Keratinocyte (primary cell): ENCODE data around the gene CARMIL1. TPM values are rescaled to one million over a fixed set of nuclear protein-coding genes. Genes with fewer than 3 reads are reported as not detected.
A peak's percentile ranks its signal among the peaks of the same experiment; 100 is the strongest.

Experiments used
- DNase-seq: peaks from one replicate; pipeline ENCODE4 v3.0.0-alpha.2; 2011; ENCODE audit warnings: low read depth, missing footprints, low spot score
- FAIRE-seq: peaks from 2 replicates; lab custom pipeline; 2011; peaks lifted over from hg19 to GRCh38; lab: Jason Lieb, UNC
- H2AFZ ChIP-seq: 2 replicates; pipeline ENCODE4 v1.6.0; 2012; ENCODE audit warnings: low read length, control low read depth, inconsistent platforms; ENCODE audit not compliant: control insufficient read depth
- H3K27ac ChIP-seq: 2 replicates; pipeline ENCODE4 v1.5.1; 2011; ENCODE audit warnings: low read length; ENCODE audit not compliant: control insufficient read depth, insufficient read depth
- H3K27me3 ChIP-seq: 3 replicates; pipeline ENCODE4 v1.6.0; 2011; ENCODE audit warnings: low read length; ENCODE audit not compliant: control insufficient read depth, insufficient read depth; ENCODE audit errors: extremely low read depth
- H3K36me3 ChIP-seq, 2 experiments: 2 replicates in 1 of 2; 3 replicates in 1 of 2; pipeline ENCODE4 v1.5.1; 2011; ENCODE audit warnings: low read length in 2 of 2, mild to moderate bottlenecking in 1 of 2; ENCODE audit not compliant: control insufficient read depth in 2 of 2, insufficient read depth in 2 of 2; ENCODE audit errors: extremely low read depth in 1 of 2
- H3K4me1 ChIP-seq: 3 replicates; pipeline ENCODE4 v1.5.1; 2011; ENCODE audit warnings: low read length; ENCODE audit not compliant: control insufficient read depth, insufficient read depth; ENCODE audit errors: extremely low read depth
- H3K4me2 ChIP-seq: 3 replicates; pipeline ENCODE4 v1.6.0; 2011; ENCODE audit warnings: low read depth, low read length; ENCODE audit not compliant: control insufficient read depth, insufficient read depth; ENCODE audit errors: extremely low read depth
- H3K4me3 ChIP-seq, 3 experiments: fragments of 200-600 bp in 1 of 3; sonication (generic) in 1 of 3; 2 replicates in 2 of 3; 3 replicates in 1 of 3; pipeline ENCODE4 v1.5.1; 2011 to 2016; ENCODE audit warnings: low read length in 3 of 3, mild to moderate bottlenecking in 3 of 3, control low read depth in 2 of 3, inconsistent platforms in 1 of 3, low read depth in 1 of 3, mixed read lengths in 1 of 3, mixed run types in 1 of 3, moderate library complexity in 1 of 3; ENCODE audit not compliant: control insufficient read depth in 2 of 3, insufficient read depth in 2 of 3; ENCODE audit errors: extremely low read depth in 1 of 3
- H3K79me2 ChIP-seq: 2 replicates; pipeline ENCODE4 v1.6.0; 2012; ENCODE audit warnings: low read length; ENCODE audit not compliant: control insufficient read depth, insufficient read depth
- H3K9ac ChIP-seq: 3 replicates; pipeline ENCODE4 v1.6.0; 2011; ENCODE audit warnings: low read length; ENCODE audit not compliant: control insufficient read depth, insufficient read depth; ENCODE audit errors: extremely low read depth
- H3K9me1 ChIP-seq: 3 replicates; pipeline ENCODE4 v1.6.0; 2011; ENCODE audit warnings: low read length; ENCODE audit not compliant: control insufficient read depth, insufficient read depth; ENCODE audit errors: extremely low read depth
- H3K9me3 ChIP-seq: 2 replicates; pipeline ENCODE4 v1.5.1; 2012; ENCODE audit warnings: low read depth, low read length; ENCODE audit not compliant: control insufficient read depth
- H4K20me1 ChIP-seq: 3 replicates; pipeline ENCODE4 v1.6.0; 2011; ENCODE audit warnings: low read length; ENCODE audit not compliant: control insufficient read depth, insufficient read depth; ENCODE audit errors: extremely low read depth
- CTCF ChIP-seq, 3 experiments: IDR thresholded peaks in 1 of 3; conservative IDR thresholded peaks in 1 of 3; optimal IDR thresholded peaks in 1 of 3; 2 replicates in 2 of 3; 3 replicates in 1 of 3; pipeline versions ENCODE3 to v1.5.1; 2011; ENCODE audit warnings: low read length in 3 of 3, mild to moderate bottlenecking in 3 of 3, moderate library complexity in 2 of 3, control low read depth in 1 of 3, inconsistent platforms in 1 of 3; ENCODE audit not compliant: insufficient read depth in 2 of 3; ENCODE audit errors: extremely low read depth in 1 of 3
- EZH2 ChIP-seq: IDR thresholded peaks from one replicate; pipeline ENCODE4 v1.6.1; 2012; ENCODE audit warnings: inconsistent platforms, mild to moderate bottlenecking, low read length, moderate library complexity
- dilution Hi-C: fragments of 300-500 bp; cut with MboI; formaldehyde crosslinking; loops from one replicate; pipeline ENCODE4 v1.7.0; 2020; ENCODE audit warnings: low sequenced_read_pairs; ENCODE audit not compliant: extremely low pct_ligation_motif_present
- polyA plus RNA-seq, 5 experiments: library from polyadenylated mRNA; depleted of rRNA in 3 of 5; stranded (reverse) in 3 of 5; stranded (forward) in 1 of 5; unstranded in 1 of 5; fragments of >200 nt; gene quantifications; 1 replicate in 1 of 5; 2 replicates in 3 of 5; 3 replicates in 1 of 5; pipeline versions ENCODE4 v1.2.1 to v1.2.3, GENCODE V29; 2011 to 2012; ENCODE audit warnings: missing spikeins in 2 of 5, low read depth in 1 of 5, low replicate concordance in 1 of 5

The CARMIL1 gene
- polyA plus RNA-seq, 1 donor (not counting 4 experiments of a cell fraction or from before 2014, with no cell fraction given) = 18.9 TPM

- FAIRE-seq = peak; percentile 9
- H2AFZ ChIP-seq = no peak overlapping the region
- dilution Hi-C loops = no loop called here
- peak; percentile 26 for DNase-seq
- no peak overlapping the region for H3K9ac ChIP-seq
- no peaks in the 10 kb centered on the region for H3K9me3 ChIP-seq
- no peaks in the 10 kb centered on the region for H3K36me3 ChIP-seq
- no peaks in the 10 kb centered on the region for H3K9me1 ChIP-seq
- H3K27ac ChIP-seq = peak overlapping the region; percentile 47
- H3K4me3 ChIP-seq = peak overlapping the region in 2 of 3 experiments; percentile 35 to 43
- H3K27me3 ChIP-seq = no peaks in the 10 kb centered on the region
- H3K4me2 ChIP-seq = peak overlapping the region; percentile 77
- peaks cover 44% of the 10 kb centered on the region for H3K79me2 ChIP-seq
- no peak for TF ChIP-seq EZH2
- TF ChIP-seq CTCF (optimal IDR thresholded peaks at IDR 0.05 in 1 of 3, IDR thresholded peaks at IDR 0.05 in 1 of 3, conservative IDR thresholded peaks at IDR 0.05 in 1 of 3; ENCODE audit: extremely low read depth in 1 of 3, insufficient read depth in 2 of 3, low read length in 3 of 3) = no peak
- peaks cover 29% of the 10 kb centered on the region for H3K4me1 ChIP-seq
- H4K20me1 ChIP-seq = no peaks in the 10 kb centered on the region
Measured at GRCh38 chr6:25312034-25312620, 33.0 kb downstream of the CARMIL1 start.

- Histone ChIP-seq H3K9ac (no peak overlapping the region), H3K36me3 (no peaks in the 10 kb centered on the region), H3K4me2 (peak overlapping the region; percentile 77), H3K9me1 (no peaks in the 10 kb centered on the region), H3K79me2 (peaks cover 42% of the 10 kb centered on the region), H4K20me1 (no peaks in the 10 kb centered on the region), H3K4me3 (peak overlapping the region in 2 of 3 experiments; percentile 35 to 43), H3K27ac (peak overlapping the region; percentile 47), H3K9me3 (no peaks in the 10 kb centered on the region), H2AFZ (no peak overlapping the region), H3K4me1 (peaks cover 29% of the 10 kb centered on the region), H3K27me3 (no peaks in the 10 kb centered on the region)
- TF ChIP-seq CTCF (optimal IDR thresholded peaks at IDR 0.05 in 1 of 3, IDR thresholded peaks at IDR 0.05 in 1 of 3, conservative IDR thresholded peaks at IDR 0.05 in 1 of 3; ENCODE audit: extremely low read depth in 1 of 3, insufficient read depth in 2 of 3, low read length in 3 of 3) (no peak), EZH2 (no peak)
- FAIRE-seq (peak; percentile 83), DNase-seq (peak; percentile 42)
- dilution Hi-C loops = no loop called here
Measured at GRCh38 chr6:25312703-25313102, 33.5 kb downstream of the CARMIL1 start.
